Measurements from ENCODE around the gene SBF2.

- no peak for TF ChIP-seq CTCF (IDR thresholded peaks at IDR 0.05; ENCODE audit: insufficient read depth, low read length, poor library complexity, severe bottlenecking)
- no peak for TF ChIP-seq EZH2phosphoT487 (conservative IDR thresholded peaks at IDR 0.05; ENCODE audit: low read length)
Observed at GRCh38 chr11:9739123-9739900, 554.7 kb downstream of the SBF2 start.

Measured in SU-DHL-6 (cell line).